Amniotic stem cell (primary cell): ENCODE measurements around the gene RHOD.

Experiments
- DNase-seq: peaks from one replicate; lab custom pipeline; 2025; lab: John Stamatoyannopoulos, UW

Gene RHOD, protein sequence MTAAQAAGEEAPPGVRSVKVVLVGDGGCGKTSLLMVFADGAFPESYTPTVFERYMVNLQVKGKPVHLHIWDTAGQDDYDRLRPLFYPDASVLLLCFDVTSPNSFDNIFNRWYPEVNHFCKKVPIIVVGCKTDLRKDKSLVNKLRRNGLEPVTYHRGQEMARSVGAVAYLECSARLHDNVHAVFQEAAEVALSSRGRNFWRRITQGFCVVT

DNA sequence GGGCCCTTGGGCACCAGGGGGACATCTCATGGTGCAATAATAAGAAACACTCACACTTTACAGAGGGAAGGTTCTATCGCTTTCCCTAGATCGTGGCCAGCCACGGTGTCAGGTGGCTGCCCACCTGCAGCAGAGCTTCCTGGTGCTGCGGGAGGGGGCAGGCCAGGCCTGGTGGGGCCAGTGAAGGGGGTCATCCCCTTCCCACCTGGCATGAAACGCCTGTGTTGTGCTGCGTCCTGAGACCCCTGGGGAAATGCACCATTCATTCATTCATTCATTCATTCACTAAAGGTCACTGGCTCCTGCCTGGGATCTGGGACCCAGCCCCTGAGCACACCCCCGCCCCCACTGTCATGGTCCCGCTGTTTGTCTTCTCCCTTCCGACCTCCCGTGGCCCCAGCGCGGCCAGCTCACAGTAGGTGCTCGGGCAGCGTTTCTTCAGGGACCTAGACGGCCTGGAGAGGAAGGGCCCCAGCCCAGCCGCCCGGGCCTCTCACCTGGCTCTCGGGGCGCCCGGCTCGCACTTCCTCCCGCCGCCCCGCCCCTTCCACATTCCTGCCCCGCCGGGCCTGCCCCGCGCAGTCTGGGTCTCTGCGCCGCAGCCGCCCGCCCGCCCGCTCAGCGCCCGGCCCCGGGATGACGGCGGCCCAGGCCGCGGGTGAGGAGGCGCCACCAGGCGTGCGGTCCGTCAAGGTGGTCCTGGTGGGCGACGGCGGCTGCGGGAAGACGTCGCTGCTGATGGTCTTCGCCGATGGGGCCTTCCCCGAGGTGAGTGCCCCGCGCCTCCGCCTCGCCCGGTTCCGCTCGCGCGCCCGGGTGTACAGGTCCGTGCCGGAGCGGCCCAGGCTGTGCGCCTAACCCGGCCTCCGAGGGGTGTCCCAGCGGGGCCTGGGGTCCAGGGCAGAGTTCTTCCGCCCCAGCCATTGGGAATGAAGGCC, at the start of gene RHOD:
TSS of gene RHOD (plus strand) at position 581 of the 938 bp plus-strand sequence. CDS start at position 637, 56 bp downstream.
- DNase-seq, result no peak

DNA sequence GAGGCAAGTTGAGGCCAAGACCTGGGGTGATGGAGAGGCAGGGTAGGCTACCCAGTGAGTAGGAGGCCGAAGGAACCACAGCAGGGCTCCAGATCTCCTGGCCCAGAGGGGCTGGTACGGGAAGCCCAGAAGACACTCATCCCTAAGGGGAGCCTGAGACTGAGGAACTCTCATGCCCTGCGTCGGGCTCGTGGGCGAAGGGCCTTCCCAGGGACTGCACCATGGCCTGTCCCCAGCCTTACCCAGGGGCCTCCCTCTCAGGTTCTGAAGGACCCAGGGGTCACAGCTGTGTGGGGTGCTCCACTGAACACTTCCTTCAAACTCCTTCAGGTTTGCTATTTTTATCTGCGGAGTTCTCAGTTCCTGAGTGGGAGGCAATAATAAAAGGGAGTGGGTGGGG, 49.5 kb upstream of the RHOD start:
- no peak for DNase-seq

DNA sequence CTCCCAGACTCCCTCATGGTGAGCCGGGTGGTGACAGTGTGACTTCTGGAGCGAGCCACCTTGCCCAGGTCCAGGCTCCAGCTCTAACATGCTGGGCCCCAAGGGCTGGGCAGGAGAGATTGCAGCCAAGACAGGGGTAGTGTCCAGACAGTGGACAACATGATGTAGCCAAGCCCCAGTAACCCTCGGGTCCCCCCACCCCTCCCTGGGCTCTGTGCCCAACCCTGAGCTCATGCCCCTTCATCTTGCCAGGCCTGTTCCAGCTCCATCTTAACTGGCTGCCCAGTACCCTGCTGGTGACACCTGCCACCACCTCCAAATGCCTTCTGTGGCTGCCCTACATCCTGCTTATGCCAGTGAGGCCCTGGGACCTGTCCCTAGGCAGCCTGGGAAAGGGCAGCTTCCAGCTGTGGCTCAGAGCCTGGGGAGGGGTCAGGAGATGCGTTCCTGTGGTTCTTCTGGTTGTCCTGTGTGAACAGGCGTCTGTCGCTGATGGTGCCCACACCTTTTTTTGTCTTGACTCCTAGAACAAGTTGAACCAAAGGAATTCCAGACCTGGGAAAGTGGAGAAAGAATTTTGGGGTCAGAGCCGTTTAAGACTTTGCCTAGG, 46.2 kb upstream of the RHOD start:
- no peak for DNase-seq

DNA sequence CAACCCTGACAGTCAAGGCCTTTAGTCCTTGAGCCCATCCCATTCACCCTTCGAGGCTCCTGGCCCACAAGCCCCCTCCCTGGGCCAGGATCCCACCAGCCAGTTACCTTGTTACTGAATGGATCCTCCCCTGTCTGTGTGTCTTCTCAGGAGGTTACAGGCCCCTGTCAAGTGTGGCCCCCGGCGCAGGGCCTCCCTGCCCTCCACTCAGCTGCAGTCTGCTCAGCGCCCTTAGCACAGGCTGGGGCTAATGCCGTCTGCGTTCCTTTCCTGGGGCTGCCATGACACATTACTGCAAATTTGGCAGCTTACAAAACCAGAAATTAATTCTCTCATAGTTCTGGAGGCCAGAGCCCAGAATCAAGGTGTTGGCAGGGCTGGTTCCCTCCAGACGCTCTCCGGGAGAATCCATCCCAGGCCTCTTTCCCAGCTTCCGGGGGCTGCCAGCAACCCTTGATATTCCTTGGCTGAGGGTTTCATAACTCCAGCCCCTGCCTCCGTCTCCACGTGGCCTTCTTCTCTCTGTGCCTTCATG, 43.1 kb upstream of the RHOD start:
- DNase-seq, result no peak

DNA sequence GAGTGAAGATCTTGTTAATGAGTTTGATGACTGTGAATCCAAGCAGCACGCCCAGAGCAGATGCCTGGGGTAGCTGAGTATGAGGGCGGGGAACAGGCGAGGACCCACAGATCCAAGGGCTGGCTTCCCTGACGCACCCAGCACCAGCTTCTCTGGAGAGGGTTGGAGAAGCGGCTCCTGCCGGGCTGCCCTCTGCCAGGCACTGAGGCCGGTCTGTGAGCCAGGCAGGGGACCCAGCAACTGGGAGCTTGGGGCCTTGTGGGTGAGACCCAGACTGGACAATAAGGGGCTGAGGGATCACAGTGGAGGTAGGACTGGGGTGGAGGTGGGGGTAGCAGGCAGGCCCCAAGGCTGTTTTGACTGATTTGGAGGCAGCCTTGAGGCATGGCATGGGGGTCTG, 42.3 kb upstream of the RHOD start:
- DNase-seq, result no peak

DNA sequence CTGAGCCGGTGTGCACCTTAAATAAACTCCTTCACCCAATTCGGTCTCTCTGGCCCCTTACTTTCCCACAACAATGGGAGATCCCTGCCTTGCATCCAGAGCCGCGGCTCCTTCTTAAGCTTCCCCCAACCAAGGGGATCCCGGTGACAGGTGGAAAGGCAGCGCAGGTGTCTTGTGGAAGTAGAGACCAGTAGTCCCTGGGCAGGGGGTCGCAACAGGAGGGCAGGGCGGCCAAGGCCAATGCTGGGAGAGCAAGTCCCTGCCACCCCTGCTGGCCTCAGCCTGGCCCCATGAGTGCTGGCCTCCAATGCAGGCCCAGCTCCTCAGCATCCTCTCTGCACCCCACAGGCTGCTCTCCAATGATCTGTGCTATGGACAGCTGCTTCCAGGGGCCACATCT, 41.6 kb upstream of the RHOD start:
- no peak for DNase-seq

DNA sequence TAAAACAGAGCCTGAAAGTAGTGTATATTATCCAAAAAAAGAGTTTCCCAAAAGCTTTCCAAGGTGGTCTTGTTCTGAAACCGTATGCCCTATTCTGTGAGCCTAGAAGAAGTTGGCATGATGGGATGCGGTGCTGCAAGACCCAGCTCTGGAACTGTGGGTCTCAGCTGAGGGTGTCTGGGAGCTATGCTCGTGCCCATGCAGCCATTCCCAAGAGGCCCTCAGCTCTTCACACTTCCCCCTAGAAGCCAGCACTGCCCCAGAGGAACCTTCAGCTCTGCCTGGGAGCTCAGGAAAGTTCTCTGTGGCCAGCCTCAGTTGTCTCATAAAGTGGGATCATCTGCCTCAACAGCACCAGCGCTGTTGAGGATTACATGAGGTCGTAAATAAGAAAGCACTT, 40.1 kb upstream of the RHOD start:
- no peak for DNase-seq

DNA sequence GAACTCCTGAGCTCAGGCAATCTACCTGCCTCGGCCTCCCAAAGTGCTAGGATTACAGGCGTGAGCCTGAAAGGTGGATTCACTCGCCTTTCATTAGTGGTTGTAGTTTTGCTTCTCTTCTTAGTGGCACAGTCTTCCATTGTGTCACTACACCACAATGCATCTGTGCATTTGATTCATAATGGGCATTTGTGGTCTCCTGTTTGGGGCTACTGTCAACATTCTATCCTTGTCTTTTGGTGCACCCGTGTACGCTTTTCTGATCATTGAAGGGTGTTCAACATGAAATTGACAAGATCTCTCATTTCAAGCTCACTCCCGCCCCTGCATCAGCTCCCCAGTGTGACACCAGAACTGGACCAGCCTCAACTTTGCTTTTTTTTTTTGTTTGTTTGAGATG, 35.7 kb upstream of the RHOD start:
- DNase-seq, result no peak

DNA sequence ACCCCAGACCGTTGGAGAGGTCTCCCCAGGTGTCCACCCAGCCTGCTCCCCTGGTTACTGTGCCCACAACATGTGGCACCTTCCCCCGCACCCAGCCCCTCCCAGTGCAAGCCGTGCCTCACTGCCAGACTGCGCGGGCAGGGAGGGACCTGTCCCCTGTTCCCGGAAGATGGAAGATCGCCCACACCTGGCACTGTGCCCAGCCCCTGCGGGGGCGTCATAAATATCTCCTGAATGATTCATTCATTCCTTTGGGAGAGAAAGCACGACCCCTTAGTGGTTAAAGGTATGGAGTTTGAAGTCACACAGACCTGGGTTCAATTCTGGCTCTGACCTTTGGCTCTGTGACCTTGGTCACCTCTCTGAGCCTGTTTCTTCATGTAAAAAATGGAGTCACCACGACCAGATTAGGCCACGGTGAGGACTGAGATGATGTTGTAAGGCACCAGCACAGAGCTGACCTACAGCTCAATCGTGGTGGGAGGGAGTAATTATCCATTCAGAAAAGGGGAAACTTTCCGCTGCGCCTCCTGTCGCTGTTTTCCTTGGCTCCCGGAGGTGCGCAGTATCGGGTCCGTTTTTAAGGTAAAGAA, 34.2 kb upstream of the RHOD start:
- no peak for DNase-seq

DNA sequence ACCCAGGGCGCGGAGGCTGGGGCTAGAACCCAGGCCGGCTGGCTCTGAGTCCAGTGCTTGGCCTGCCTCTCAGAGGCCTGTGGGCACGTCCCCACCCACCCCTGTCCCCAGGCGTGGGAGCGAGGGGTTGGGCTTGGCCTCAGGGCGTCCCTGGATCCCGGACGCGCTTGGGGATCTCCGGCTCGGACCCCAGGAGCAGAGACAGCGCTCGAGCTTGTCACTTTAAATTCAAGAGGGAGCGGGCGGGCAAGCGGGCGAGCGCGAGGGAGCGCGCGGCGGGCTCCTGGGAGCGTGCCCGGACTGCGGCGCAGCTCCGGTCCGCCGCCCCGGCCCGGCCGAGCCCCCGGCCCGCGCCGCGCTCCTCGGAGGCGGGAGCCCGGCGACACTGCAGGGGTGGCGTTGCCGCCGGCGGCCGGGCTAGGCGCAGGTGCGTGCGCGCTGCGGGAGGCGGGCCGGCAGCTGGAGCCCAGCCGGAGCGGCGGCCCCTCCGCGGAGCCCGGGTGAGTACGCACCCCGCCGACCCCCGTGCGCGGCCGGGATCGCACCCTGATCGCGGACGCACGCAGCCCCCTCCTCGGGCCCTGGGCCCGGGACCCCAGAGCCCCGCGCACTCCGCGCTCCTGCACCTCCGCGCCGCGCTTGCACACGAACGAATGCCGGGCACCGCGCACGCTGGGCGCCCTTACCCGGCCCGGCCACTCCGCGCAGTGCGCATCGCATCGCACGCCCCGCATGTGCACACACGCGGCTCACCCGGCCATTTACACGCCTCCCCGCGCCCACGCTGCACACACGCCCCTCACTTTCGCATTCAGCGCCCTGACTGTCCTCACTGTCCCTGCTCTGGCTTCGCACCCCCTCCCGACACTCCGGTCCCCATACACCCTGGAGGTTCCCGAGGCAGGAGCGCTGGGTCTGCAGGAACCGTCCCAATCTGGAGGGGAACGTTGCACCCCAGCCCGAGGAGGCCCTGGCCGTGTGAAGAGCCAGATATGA, 33.4 kb upstream of the RHOD start, which contains the start of gene SYT12:
TSS of gene SYT12 (plus strand) at position 174 of the 996 bp plus-strand sequence. CDS start 7,011 bp downstream, outside the sequence.
- no peak for DNase-seq

DNA sequence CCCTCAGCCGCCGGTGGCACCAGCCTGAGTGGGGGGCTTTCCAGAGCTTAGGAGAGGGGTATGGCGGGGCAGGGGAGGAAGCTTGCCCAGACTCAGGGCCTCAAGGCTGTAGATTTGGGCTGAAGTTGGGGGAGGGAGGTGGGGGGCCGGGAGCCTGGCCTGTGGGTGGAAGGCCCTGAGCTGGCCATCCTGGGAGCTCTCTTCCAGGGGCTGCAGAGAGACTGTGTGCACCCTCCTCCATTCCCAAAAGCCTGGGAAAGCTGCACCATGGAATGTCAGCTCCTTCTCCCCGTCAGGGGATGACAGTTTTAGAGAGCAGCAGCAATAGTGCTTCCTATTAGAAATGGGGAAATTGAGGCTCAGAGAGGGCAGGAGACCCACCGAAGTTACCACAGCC, 32.7 kb upstream of the RHOD start:
- DNase-seq, result no peak

DNA sequence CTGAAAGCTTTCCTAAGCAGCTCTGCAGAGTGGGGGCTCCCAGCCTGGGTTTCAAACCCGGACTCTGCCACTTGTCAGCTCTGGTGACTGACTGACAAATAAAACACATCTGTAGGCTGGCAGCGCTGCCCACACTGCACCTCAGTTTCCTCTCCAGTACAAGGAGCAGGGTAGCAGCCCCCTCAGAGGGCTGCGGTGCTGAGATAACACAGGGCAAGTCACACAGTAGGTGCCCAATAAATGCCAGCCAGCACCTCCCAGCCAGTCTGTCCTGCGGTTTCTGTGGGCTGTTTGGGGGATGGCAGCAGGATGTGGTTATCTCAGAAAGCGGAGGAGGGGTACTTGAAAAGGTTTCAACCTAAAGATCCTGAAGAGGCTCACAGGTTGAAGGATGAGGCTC, 32.2 kb upstream of the RHOD start:
- no peak for DNase-seq

DNA sequence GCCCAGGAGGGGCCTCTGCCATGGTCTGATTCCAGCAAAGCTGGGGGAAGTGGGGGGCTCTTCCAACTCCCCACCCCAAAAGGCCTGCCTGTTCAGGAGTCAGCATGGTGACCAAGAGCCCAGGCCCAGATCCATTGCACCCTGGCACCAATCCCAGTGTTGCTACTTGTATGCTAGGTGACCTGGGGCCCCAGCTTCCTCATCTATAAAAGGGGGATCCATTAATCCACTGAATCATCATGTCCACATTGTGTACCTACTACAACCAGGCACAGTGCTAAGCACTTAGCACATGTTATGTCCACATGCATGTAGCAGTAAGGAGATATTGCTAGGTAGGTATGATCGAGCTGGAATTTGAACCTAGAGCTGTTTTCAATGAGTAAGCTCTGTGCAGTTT, 31.7 kb upstream of the RHOD start:
- no peak for DNase-seq

DNA sequence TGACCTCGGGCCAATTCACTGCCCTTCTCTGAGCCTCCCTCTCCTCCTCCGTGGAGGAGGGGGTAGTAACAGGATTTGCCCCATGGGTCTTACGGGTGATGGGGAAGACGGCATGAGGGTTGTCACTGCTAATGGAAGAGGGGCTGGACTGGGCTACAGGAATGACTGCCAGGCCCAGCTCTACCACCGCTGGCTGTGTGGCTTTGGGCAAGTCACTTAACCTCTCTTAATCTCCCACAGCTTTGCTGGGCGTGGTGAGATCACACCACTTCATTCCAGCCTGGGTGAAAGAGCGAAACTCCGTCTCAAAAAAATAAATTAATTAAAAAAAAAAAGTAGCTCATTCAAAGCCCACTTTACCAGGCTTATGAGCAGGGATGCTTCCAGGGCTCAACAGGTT, 30.9 kb upstream of the RHOD start:
- no peak for DNase-seq

DNA sequence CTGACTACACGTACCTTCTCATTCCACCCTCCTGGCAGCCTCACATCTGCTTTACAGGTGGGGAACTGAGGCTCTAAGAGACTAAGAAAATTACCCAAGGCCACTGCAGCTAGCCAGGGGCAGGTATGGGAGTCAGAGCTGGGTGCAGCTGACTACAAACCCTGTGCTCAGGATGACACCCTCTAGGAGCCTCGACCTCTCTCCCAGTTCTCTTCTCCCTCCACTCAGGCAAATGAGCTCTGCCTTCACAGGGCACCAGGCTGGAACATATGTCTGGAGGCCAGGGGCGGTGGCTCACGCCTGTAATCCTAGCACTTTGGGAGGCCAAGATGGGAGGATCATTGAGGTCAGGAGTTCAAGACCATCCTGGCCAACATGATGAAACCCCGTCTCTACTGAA, 29.7 kb upstream of the RHOD start:
- DNase-seq, result no peak

DNA sequence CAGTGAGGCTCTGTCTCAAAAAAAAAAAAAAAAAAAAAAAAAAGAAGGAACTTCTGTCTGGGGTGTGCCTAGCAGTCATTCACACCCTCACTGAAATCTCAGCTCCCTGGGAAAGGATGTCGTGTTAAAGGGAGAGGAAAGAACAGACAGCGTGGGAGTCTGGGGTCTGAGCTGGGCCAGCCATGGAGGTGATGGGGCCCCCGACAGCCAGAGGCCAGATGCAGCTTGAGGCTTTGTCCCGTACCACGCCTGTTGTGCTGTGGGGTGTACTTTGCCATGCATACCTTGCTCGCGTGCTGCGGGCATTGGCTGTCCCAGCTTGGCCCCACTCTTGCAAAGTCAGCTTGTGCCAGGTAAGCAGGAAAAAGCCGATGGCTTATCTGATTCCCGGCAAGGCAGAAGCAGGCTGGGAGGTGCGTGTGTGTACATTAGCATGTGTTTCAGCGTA, 29.1 kb upstream of the RHOD start:
- DNase-seq, result no peak

DNA sequence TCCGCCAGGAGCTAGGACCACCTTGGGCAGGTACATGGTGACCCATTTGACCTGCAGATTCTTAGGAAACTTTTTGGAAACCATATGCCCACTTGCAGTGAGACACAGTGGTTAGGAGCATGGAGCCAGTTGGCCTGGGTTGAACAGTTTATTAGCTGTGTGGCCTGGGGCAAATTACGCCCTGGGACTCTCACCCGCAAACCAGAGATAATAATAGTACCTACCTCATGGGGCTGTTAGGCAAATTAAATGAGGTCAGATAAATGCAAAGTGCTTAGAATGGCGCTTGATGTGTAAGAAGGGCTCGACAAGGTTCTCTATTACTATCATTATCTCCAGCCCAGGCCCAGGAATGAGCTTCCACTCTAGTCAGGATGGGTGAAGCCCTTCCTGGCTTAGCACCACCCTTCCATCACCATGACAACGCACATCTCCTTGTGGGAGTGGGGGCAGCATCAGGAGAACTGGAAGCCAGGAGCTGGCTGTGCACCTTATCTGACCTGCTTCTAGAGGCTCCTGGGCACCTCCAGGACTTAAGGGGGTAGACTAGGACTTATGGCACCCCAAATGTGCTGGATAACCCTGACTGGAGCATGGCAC, 28.6 kb upstream of the RHOD start:
- DNase-seq, result no peak

DNA sequence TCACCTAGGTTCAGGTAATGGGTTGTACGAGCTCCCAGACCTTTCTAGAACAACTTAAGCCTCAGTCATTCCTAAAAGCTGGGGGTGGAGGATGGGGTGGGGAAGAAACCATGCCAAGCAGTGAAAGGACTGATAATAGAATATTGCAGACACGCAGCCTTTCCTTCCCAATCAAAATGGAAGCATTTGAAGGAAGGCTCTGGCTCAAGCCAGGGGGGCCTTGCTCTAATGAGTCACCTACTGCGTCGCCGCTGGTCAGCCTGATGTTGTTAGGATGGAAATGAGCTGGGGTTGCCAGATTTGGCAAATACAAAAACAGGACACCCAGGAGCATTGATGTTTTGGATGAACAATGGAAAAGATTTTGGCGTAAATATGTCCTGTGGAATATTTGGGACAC, 27.5 kb upstream of the RHOD start:
- DNase-seq, result no peak

DNA sequence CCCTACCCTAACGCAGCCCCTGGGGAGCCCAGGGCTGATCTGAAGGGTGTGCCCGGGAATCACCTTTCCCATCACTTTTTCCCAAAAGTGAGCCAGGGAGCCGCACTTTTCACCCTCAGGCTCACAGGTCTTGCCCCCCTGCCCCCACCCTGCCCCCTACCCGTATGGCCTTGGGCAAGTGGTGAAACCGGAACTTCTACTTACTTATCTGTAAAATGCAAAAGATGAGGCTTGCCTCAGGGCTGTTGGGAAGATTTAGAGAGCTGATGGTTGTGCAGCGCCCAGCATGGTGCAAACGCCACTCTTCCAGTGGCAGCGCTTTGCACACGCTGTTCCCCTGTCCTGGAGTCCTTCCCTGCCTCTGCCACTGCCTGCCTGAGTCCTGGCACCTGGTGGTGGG, 25.7 kb upstream of the RHOD start:
- no peak for DNase-seq

DNA sequence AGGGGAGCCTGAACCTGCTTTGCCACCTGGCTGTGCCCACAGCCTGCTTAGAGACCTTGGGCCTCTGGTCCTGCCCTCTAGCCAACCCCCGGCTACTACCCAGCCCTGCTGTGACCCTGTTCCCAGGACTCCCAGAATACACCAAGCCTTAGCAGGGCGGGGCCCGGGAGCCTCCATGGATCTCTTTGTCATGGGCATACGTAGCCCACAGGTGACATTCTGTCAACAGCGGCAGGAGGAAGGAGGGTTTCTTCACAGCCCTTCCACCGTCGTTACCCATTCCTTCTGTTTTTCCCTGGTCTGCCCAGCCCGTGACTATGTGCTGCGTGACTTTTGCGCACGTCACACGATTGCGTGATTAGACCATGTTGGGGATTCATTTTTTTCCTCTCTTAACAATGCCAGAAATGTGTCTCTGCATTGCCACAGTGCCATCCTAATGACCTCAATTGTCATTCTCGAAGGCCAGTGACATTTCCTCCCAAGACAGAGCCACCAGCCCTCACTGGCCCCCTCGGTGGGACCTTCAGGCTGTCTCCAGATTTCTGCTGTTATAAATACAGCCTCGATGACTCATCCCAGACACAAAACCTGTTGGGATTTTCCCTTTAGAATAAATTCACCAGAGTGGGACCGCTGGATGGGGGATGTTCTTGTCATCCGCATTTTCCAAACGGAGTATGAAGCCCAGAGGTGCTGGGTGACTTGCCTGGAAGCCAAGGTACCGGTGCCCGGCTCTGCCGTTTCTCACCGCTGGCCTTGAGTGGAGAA, 24.7 kb upstream of the RHOD start:
- DNase-seq, result no peak
